Lung microvascular endothelial cell (primary cell): Measurements from ENCODE around the gene HMOX1. TPM values are rescaled to one million over a fixed set of nuclear protein-coding genes. Genes with fewer than 3 reads are reported as not detected.

Experiments used
- DNase-seq, 2 donors: peaks; one replicate each; pipeline versions ENCODE4 v3.0.0 to v3.0.0-alpha.2; 2010; ENCODE audit warnings: low read depth in 2 of 2
- total RNA-seq: library from RNA; depleted of rRNA; stranded (reverse); fragments of >200 nt; gene quantifications from 2 replicates; pipeline ENCODE4 v1.2.1, GENCODE V29; 2014

The HMOX1 gene
- total RNA-seq, 1 donor from 2014 or later = 60.7 TPM

DNA sequence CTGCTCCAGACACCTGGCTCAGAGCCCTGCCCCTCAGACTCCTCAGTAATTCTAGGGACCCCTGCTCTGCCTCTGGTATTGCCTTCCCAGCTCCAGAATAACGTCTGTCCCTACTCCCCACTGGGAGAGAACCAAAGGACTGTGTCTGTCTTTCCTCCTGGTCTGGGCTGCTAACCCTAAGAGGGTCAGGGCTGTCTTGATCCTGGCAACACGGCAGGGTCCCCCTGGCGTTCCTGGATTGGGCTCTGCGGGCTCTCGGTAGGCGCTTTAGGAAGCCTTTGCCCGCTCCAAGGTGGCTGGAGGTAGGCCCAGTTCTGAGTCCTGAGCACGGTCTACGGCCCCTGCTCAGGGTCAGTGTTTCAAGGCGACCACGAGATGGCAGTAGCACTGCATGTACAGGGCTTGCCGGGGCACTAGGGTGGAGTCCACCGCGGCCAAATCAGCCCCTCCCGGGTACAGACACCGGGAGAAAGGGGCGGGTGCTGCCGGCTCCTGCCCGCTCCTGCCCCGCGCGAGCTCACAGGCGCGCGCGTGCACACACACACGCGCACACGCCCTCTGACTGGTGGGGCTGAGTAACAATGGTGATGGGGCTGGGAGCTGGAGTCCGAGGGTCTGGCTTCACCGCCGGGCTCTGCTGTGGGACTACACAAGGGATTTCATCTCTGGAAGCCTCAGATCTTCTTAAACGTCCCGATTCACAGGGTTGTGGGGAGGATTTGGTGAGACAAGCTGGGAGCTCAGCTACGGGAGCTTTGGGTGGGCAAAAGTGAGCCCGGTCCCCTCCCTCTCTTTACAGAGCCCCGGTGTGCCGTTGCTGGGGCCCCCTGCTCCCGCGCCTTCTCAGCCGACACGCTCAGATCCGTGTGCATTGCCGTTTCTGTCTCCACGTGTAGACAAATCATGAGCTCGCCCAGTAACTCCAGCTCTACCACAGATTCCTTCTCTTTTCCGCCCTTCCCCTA lies 30.1 kb upstream of the HMOX1 start:
- peak; percentile 92 to 93 for DNase-seq

DNA sequence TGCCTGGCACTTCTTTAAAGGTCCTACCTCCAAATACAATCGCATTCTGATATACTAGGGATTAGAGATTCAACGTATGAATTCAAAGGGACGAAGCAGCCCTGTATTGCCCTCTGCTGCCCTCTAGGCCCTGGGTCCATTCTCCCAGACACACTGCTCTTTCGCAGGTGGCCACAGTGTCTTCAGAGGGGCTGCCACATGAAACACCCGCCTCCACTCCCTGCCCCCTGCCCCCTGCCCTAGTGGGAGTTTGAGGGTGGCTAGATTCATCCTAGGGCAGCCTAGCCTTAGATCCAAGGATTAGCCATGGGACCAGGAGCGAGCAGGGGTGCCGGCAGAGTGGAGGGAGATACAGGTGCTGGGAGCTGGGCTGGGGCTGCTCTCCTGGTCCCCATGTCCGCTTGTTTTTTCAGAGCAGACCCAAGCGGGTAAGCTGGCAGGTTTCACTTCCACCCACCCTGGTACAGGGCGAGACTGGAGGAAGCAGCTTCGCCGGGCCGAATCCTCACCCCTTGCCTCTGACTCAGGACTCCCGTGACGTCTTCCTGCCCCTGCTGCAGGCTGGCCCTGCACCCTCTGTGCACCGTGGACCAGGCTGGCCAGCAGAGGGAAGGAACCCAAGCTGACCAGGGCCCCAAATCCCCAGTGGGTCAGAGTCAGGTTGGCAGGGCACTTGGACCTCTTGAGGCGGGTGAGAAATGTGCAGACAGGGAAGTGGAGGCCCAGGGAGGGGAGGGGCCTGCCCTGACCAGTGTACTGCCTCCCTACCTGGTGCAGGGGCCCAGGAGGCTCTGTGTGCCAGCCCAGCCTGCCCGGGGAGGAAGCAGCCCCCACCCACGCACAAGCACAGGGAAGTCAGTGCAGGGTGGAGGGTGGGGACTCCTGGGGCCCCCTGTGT lies 28.4 kb upstream of the HMOX1 start:
- peak; percentile 61 to 78 for DNase-seq

GRCh38 chr22:35353318-35353717 lies 27.6 kb upstream of the HMOX1 start:
- DNase-seq = no peak

GRCh38 chr22:35354068-35354467 lies 26.8 kb upstream of the HMOX1 start:
- no peak for DNase-seq

DNA sequence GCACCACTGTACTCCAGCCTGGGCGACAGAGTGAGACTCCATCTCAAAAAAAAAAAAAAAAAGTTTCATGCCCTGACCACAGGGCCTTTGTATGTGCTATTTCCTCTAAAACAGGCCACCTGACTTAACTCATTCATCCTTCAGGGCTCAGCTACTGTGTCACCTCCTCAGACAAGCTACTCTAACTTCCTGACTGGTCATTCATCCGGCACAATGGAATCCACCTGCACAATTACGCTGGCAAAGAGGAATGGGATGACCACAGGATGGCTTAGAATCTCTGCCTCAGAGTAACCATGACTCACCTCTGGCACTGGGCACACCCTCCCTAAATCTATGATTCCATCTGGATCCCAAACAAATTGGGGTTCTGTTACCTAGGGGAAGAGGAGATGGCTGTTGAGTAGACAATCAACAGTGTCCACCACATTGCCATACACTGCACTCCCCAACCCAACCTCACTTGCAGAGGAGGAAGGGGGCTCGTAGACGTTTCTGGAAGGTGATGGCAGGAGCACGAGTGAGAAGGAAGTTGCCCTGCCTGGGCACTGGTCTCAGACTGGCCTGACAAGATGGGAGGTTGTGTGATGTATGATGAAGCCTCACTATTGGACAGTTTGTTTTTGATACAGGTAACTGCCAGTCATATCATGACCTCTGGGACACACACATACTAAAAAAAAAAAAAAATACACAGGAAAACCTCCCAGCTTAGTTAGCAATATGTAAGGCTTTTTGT lies 22.8 kb upstream of the HMOX1 start:
- DNase-seq = peak; percentile 39 to 67

GRCh38 chr22:35359380-35360065 lies 21.4 kb upstream of the HMOX1 start:
- peak; percentile 40 to 45 for DNase-seq

GRCh38 chr22:35361001-35361558 lies 19.8 kb upstream of the HMOX1 start:
- no peak for DNase-seq

GRCh38 chr22:35363566-35364086 lies 17.3 kb upstream of the HMOX1 start:
- DNase-seq = no peak

DNA sequence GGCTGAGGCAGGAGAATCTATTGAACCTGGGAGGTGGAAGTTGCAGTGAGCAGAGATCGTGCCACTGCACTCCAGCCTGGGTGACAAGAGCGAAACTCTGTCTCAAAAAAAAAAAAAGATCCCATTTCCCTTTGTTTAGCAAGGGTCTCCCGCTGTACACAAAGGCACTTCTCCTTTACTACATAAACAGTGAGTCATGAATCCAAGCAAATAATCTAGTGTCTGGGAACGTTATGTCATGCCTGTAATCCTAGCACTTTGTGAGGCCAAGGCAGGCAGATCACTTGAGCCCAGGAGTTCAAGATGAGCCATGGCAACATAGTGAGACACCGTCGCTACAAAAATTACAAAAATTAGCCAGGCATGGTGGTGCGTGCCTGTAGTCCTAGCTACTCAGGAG lies 16.7 kb upstream of the HMOX1 start:
- peak in 1 of 2 donors; percentile 89 for DNase-seq

- no peak for DNase-seq
Measured at GRCh38 chr22:35367331-35367886, 13.5 kb upstream of the HMOX1 start.

DNA sequence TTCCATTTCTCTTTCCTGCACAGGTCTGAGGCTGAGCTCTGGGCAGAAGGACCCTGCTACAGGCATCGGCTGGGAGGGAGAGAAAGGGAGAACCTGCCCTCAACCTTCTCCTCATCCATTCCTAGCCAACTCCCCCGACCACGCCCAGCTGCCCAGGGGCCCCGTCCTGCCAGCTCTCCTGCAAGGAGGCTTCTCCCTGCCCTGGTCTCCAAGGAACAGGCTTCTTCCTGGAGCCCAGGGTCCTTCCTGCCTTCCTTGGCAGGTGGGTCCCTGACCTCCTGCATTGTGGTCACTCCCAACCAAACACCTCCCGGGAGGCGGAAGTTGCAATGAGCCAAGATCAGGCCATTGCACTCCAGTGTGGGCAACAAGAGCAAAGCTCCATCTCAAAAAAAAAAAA lies 12.5 kb upstream of the HMOX1 start:
- DNase-seq = no peak

- DNase-seq = no peak
Measured at GRCh38 chr22:35369996-35370395, 10.9 kb upstream of the HMOX1 start.

DNA sequence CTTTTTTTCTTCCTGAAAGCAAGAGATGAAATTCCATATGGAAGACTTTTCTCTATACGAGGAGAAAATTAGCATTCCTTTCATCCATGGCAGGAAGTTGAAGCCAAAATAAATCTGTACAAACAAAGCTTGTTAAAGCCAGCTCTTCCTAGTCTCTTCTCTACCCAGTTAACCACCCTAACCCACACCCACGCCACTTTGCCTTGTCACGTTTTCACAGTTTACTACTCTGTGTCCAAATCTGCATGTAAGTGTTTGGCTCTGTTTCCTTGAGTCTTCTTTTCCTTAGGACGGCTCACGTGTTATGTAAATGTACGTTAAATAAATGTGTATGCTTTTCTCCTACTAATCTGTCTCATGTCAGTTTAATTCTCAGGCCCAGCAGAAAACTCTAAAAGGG lies 7.1 kb upstream of the HMOX1 start:
- no peak for DNase-seq

DNA sequence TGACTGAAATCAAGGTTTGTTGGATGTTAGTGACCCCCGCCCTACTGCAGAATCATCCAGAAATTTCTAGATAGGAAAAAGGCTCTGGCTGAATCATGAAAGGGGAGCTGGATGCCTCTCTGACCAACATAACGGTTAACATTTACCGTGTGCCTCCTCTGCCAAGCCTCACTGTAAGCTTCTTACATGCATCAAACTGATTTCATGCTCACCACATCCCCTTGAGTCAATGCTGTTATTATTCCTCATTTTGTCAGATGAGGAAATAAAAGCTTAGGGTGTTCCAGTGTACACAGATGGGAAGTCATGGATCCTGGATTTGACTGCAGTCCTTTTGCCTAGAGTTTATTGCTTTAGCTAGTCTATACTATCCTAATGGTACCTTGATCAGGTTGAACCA lies 5.9 kb upstream of the HMOX1 start:
- no peak for DNase-seq

- DNase-seq = no peak
Measured at GRCh38 chr22:35375526-35375925, 5.4 kb upstream of the HMOX1 start.

GRCh38 chr22:35376728-35377472 lies 4.0 kb upstream of the HMOX1 start:
- peak; percentile 91 to 99 for DNase-seq

DNA sequence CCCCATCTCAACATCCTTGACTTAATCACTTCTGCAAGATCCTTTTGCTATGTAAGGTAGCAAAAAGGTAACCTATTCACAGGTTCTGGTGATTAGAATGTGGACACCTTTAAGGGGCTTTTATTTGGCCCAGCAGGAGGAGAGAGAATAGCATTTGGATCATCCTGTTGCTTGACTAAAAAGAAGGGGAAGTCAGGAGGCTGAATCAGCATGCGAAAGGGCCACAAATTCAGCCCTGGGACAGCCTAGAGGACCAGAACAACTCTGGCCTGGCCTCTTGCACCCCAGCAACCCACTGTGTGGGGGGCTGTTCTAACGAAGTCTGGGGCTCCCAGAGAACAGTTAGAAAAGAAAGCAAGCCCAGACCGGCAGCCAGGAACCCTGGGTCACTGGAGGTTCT lies 3.2 kb upstream of the HMOX1 start:
- no peak for DNase-seq

GRCh38 chr22:35378621-35379020 lies 2.3 kb upstream of the HMOX1 start:
- no peak for DNase-seq
